HG02763 (cell line): ENCODE results near the gene CRISP3.

Experiments
- ATAC-seq: cut with Tn5 transposase; IDR thresholded peaks from one replicate; pipeline ENCODE4 v1.9.1; 2021; ENCODE audit warnings: mild to moderate bottlenecking, moderate library complexity; ENCODE audit not compliant: unreplicated experiment

Gene CRISP3

GRCh38 chr6:49693512-49693911 lies 50.7 kb downstream of the CRISP3 start:
- no peak for ATAC-seq

- ATAC-seq: no peak
Observed at GRCh38 chr6:49692534-49692933, 51.7 kb downstream of the CRISP3 start.
